HCT116 (cell line): ENCODE data around the gene IFI30. TPM values are rescaled to one million over a fixed set of nuclear protein-coding genes. Genes with fewer than 3 reads are reported as not detected.

Experiments used
- ATAC-seq: fragments of 200-7000 bp; cut with Tn5 transposase; 2 replicates; pipeline ENCODE4 v1.9.1; 2020; ENCODE audit warnings: mild to moderate bottlenecking, moderate library complexity
- BruUV-seq: library from RNA; stranded (reverse); fragments of 400-500 nt; replicated peaks from 2 replicates; lab custom pipeline; 2021; lab: Mats Ljungman, UMichigan
- CTCF ChIA-PET: fragments of 300-600 bp; sonication (Branson Sonifier 250); formaldehyde crosslinking; loops from one replicate; lab custom pipeline; 2021; ENCODE audit warnings: antibody characterized with exemption; lab: Charles Lee
- POLR2A ChIA-PET: fragments of 300-600, 350-600 bp; sonication (Branson Sonifier 250); formaldehyde crosslinking; loops from one replicate; lab custom pipeline; 2021; ENCODE audit warnings: antibody characterized with exemption; lab: Charles Lee
- RAD21 ChIA-PET, 2 experiments: fragments of 300-600 bp; sonication (Branson Sonifier 250); formaldehyde crosslinking; loops; one replicate each; lab custom pipeline; 2023; ENCODE audit warnings: low total read pairs in 2 of 2; ENCODE audit not compliant: uncharacterized antibody in 2 of 2, unreplicated experiment in 2 of 2, low non-redundant PET in 1 of 2; lab: Charles Lee
- DNase-seq: peaks from one replicate; pipeline ENCODE4 v3.0.0-alpha.2; 2010; ENCODE audit warnings: low read depth, low spot score
- H2AFZ ChIP-seq: fragments of 200-600 bp; shearing (Covaris generic), sonication (generic); 2 replicates; pipeline ENCODE4 v1.6.1; 2017; ENCODE audit warnings: low read depth, mixed run types, mixed read lengths, antibody characterized with exemption, low read length; ENCODE audit not compliant: poor library complexity, severe bottlenecking
- H3K27ac ChIP-seq: 2 replicates; pipeline ENCODE4 v1.5.1; 2012; ENCODE audit warnings: low read depth, low read length
- H3K27me3 ChIP-seq: fragments of 200-600 bp; sonication (generic); 2 replicates; pipeline ENCODE4 v1.6.1; 2016; ENCODE audit warnings: mixed run types, low read length, mixed read lengths; ENCODE audit not compliant: insufficient read depth
- H3K36me3 ChIP-seq, 2 experiments: fragments of 200-500 bp in 1 of 2; fragments of 200-600 bp in 1 of 2; sonication (Bioruptor generic) in 1 of 2; sonication (generic) in 1 of 2; 2 replicates each; pipeline versions ENCODE4 v1.5.1 to v1.6.1; 2014 to 2016; ENCODE audit warnings: low read length in 2 of 2, inconsistent platforms in 1 of 2, mixed read lengths in 1 of 2, mixed run types in 1 of 2; ENCODE audit not compliant: insufficient read depth in 2 of 2, control insufficient read depth in 1 of 2
- H3K4me1 ChIP-seq, 2 experiments: fragments of 200-600 bp in 1 of 2; sonication (generic) in 1 of 2; 2 replicates each; pipeline versions ENCODE4 v1.5.1 to v1.6.1; 2012 to 2017; ENCODE audit warnings: low read length in 2 of 2, inconsistent platforms in 1 of 2, mild to moderate bottlenecking in 1 of 2, mixed read lengths in 1 of 2, mixed run types in 1 of 2, moderate library complexity in 1 of 2; ENCODE audit not compliant: insufficient read depth in 2 of 2, control insufficient read depth in 1 of 2
- H3K4me2 ChIP-seq: fragments of 200-600 bp; sonication (generic); 2 replicates; pipeline ENCODE4 v1.6.1; 2017; ENCODE audit warnings: mixed run types, low read length, mixed read lengths
- H3K4me3 ChIP-seq, 2 experiments: fragments of 200-600 bp in 1 of 2; sonication (generic) in 1 of 2; replicated peaks in 1 of 2; 2 replicates each; pipeline ENCODE4 v1.5.1; 2011 to 2016; ENCODE audit warnings: low read length in 2 of 2, control low read depth in 1 of 2, low read depth in 1 of 2, mild to moderate bottlenecking in 1 of 2, mixed read lengths in 1 of 2, mixed run types in 1 of 2
- H3K79me2 ChIP-seq: fragments of 200-600 bp; sonication (generic); 2 replicates; pipeline ENCODE4 v1.6.1; 2017; ENCODE audit warnings: mild to moderate bottlenecking, mixed run types, low read length, moderate library complexity, mixed read lengths; ENCODE audit not compliant: insufficient read depth
- H3K9ac ChIP-seq: fragments of 200-600 bp; sonication (generic); 2 replicates; pipeline ENCODE4 v1.6.1; 2016; ENCODE audit warnings: low read length, mixed read lengths
- H3K9me2 ChIP-seq: fragments of 200-600 bp; sonication (generic), shearing (Covaris generic); 2 replicates; pipeline ENCODE4 v1.6.1; 2017; ENCODE audit warnings: mixed run types, mild to moderate bottlenecking, moderate library complexity; ENCODE audit not compliant: insufficient read depth
- H3K9me3 ChIP-seq, 2 experiments: fragments of 200-500 bp in 1 of 2; fragments of 200-600 bp in 1 of 2; sonication (Bioruptor generic) in 1 of 2; sonication (generic) in 1 of 2; 2 replicates each; pipeline ENCODE4 v1.6.1; 2014 to 2017; ENCODE audit warnings: low read length in 2 of 2, mixed read lengths in 2 of 2, inconsistent platforms in 1 of 2, low read depth in 1 of 2, mild to moderate bottlenecking in 1 of 2, mixed run types in 1 of 2, moderate library complexity in 1 of 2; ENCODE audit not compliant: control insufficient read depth in 1 of 2, insufficient read depth in 1 of 2
- H4K20me1 ChIP-seq: fragments of 200-600 bp; sonication (generic), shearing (Covaris generic); 2 replicates; pipeline ENCODE4 v1.6.1; 2017; ENCODE audit warnings: mixed run types, mild to moderate bottlenecking, moderate library complexity; ENCODE audit not compliant: insufficient read depth
- CBX3 ChIP-seq: IDR thresholded peaks from 2 replicates; pipeline ENCODE4 v1.6.1; 2012; ENCODE audit warnings: low read depth
- CEBPB ChIP-seq: IDR thresholded peaks from 2 replicates; pipeline ENCODE4 v1.6.1; 2012; ENCODE audit warnings: low read depth
- EZH2phosphoT487 ChIP-seq: fragments of 200-600 bp; IDR thresholded peaks from 2 replicates; pipeline ENCODE4 v1.6.1; 2018; ENCODE audit warnings: antibody characterized with exemption, borderline replicate concordance
- FOSL1 ChIP-seq: IDR thresholded peaks from 2 replicates; pipeline ENCODE4 v1.6.1; 2012; ENCODE audit warnings: low read depth
- POLR2AphosphoS5 ChIP-seq: IDR thresholded peaks from 2 replicates; pipeline ENCODE4 v1.6.1; 2011; ENCODE audit warnings: mild to moderate bottlenecking, low read depth, low read length, moderate library complexity
- RAD21 ChIP-seq: IDR thresholded peaks from 2 replicates; pipeline ENCODE4 v1.6.1; 2012; ENCODE audit warnings: low read depth, mild to moderate bottlenecking
- REST ChIP-seq: IDR thresholded peaks from 2 replicates; pipeline ENCODE4 v1.6.1; 2012; ENCODE audit warnings: low read depth
- YY1 ChIP-seq: IDR thresholded peaks from 2 replicates; pipeline ENCODE4 v1.6.1; 2011; ENCODE audit warnings: low read length, low read depth, moderate library complexity, mild to moderate bottlenecking; ENCODE audit not compliant: insufficient replicate concordance; ENCODE audit errors: extremely low read depth
- ZBTB33 ChIP-seq: IDR thresholded peaks from 2 replicates; pipeline ENCODE4 v1.6.1; 2011; ENCODE audit warnings: mild to moderate bottlenecking, low read length, moderate library complexity; ENCODE audit not compliant: insufficient replicate concordance; ENCODE audit errors: extremely low read depth
- ZFX ChIP-seq: fragments of 450-650 bp; IDR thresholded peaks from 2 replicates; pipeline ENCODE4 v1.6.1; 2017
- intact Hi-C: fragments of 100-400 bp; cut with micrococcal nuclease; formaldehyde crosslinking; loops from 2 replicates; pipeline ENCODE4 v1.10.0; 2022
- total RNA-seq: library from RNA; stranded (reverse); gene quantifications from one replicate; pipeline ENCODE4 v1.2.1, GENCODE V29; 2021; ENCODE audit not compliant: unreplicated experiment
- TF ChIP-seq, protein P1 (sequence below): IDR thresholded peaks from 2 replicates; pipeline ENCODE4 v1.6.1; 2012
- TF ChIP-seq, protein P2 (sequence below), 3 experiments: fragments of 200-600 bp in 1 of 3; sonication (generic) in 1 of 3; IDR thresholded peaks in 2 of 3; conservative IDR thresholded peaks in 1 of 3; 2 replicates each; pipeline ENCODE4 v1.5.1; 2012 to 2017; ENCODE audit warnings: low read depth in 2 of 3, low read length in 2 of 3, antibody characterized with exemption in 1 of 3, borderline replicate concordance in 1 of 3, control low read depth in 1 of 3, mild to moderate bottlenecking in 1 of 3, mixed read lengths in 1 of 3, mixed run types in 1 of 3, moderate library complexity in 1 of 3; ENCODE audit not compliant: insufficient read depth in 1 of 3

The IFI30 gene
- total RNA-seq, 1 experiment from 2014 or later: 64.6 TPM

DNA sequence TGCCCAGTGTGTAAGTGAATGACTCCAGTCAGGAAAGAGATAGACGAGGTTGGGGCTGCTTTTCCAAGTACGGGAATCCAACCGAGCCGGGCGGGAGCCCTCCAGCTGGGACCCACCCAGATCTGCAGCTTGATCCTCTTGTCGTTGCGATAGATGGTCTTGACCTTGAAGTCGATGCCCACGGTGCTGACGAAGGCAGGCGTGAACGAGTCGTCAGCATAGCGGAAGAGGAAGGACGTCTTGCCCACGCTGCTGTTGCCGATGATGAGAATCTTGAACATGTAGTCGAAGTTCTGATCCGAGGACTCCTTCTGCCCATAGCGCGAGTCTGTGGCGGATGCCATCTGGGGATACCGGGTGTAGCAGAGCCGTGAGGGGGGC is 28.8 kb downstream of the IFI30 start (continued):
- TF ChIP-seq ZBTB33 (no peak), FOSL1 (no peak), POLR2AphosphoS5 (no peak)

DNA sequence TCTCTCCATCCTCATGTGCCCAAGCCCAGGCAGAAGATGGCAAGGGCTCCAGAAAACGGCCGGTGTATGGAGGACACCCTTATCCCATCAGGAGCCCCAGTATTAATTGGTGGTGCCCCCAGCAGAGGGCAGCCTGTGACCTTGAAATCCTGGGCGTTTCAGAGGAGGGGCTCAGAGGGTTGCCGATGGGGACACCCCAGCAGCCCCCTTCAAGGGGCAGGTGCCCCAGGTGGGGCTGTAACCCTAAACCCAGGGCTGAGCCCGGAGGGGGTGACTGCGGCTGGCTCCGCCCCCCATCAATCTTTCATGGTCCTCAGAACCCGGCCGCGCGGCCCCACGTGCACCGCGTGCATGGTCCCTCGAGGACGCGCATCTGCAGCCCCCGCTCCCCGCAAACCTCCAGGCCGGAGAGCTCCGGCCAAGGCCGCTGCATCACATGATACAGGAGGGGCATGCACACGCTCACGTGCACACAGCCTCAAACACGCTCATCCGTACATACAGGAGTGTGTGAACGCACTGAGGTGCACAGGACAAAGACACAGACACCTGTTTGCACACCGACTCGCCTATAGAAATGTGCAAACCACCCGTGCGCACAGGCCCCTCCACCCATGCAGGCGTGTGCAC is 29.3 kb downstream of the IFI30 start:
- no peak for ATAC-seq
- POLR2A ChIA-PET: interaction anchor here (1.1 to 1.6 kb wide), 3 partner anchors 10 to 188 kb away, joined by 3 to 6 read pairs (median 4); partner anchors contain the start of gene MPV17L2
- H3K79me2 ChIP-seq: peaks cover 16% of the 10 kb centered on the region; the same call in 1 of the 2 replicates
- TF ChIP-seq RAD21: no peak; the same call in 1 of the 2 replicates
- no peak for TF ChIP-seq ZFX
- TF ChIP-seq, protein P1, sequence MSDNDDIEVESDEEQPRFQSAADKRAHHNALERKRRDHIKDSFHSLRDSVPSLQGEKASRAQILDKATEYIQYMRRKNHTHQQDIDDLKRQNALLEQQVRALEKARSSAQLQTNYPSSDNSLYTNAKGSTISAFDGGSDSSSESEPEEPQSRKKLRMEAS: peak; percentile 75; the same call in 1 of the 2 replicates
- TF ChIP-seq YY1: no peak
- TF ChIP-seq CBX3: no peak
- no peak for TF ChIP-seq POLR2AphosphoS5
- no peak for TF ChIP-seq EZH2phosphoT487
- no peak for TF ChIP-seq FOSL1
- TF ChIP-seq, protein P2, sequence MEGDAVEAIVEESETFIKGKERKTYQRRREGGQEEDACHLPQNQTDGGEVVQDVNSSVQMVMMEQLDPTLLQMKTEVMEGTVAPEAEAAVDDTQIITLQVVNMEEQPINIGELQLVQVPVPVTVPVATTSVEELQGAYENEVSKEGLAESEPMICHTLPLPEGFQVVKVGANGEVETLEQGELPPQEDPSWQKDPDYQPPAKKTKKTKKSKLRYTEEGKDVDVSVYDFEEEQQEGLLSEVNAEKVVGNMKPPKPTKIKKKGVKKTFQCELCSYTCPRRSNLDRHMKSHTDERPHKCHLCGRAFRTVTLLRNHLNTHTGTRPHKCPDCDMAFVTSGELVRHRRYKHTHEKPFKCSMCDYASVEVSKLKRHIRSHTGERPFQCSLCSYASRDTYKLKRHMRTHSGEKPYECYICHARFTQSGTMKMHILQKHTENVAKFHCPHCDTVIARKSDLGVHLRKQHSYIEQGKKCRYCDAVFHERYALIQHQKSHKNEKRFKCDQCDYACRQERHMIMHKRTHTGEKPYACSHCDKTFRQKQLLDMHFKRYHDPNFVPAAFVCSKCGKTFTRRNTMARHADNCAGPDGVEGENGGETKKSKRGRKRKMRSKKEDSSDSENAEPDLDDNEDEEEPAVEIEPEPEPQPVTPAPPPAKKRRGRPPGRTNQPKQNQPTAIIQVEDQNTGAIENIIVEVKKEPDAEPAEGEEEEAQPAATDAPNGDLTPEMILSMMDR (IDR thresholded peaks at IDR 0.05 in 2 of 3, conservative IDR thresholded peaks at IDR 0.05 in 1 of 3; ENCODE audit: borderline replicate concordance in 1 of 3, insufficient read depth in 1 of 3, low read depth in 2 of 3, low read length in 2 of 3): peak in 2 of 3 experiments; percentile 10 to 39; a peak in 3 of 6 replicates
- TF ChIP-seq CEBPB: no peak
- no peak for TF ChIP-seq REST
- peak overlapping the region; percentile 59; the same call in 1 of the 2 replicates for H3K27ac ChIP-seq
- intact Hi-C loops: loop anchor here (10.0 kb wide), 1 partner anchor 122 kb away; the partner anchor contains the start of gene LSM4
- H3K9me3 ChIP-seq: no peaks in the 10 kb centered on the region
- peaks cover 8 to 20% of the 10 kb centered on the region in 2 experiments; a peak in 3 of 4 replicates for H3K36me3 ChIP-seq
- RAD21 ChIA-PET: no interaction called here
- H3K27me3 ChIP-seq: no peaks in the 10 kb centered on the region
- BruUV-seq: no TSS peak
- DNase-seq: no peak
- peak overlapping the region; percentile 100 for H3K4me2 ChIP-seq
- H3K9ac ChIP-seq: peak overlapping the region; percentile 75
- H4K20me1 ChIP-seq: no peaks in the 10 kb centered on the region
- peaks cover 11 to 23% of the 10 kb centered on the region in 2 experiments for H3K4me1 ChIP-seq
- no peak overlapping the region for H2AFZ ChIP-seq
- no peaks in the 10 kb centered on the region for H3K9me2 ChIP-seq
- CTCF ChIA-PET: interaction anchor here (1.0 to 5.9 kb wide), 4 partner anchors 10 to 90 kb away, joined by 5 to 106 read pairs (median 6); partner anchors contain the start of gene MPV17L2
- peak overlapping the region; percentile 82 to 87 for H3K4me3 ChIP-seq
